Muscle of leg (tissue), 11 donors: Measurements from ENCODE around the gene MRPS18B. TPM values are rescaled to one million over a fixed set of nuclear protein-coding genes. Genes with fewer than 3 reads are reported as not detected.

Experiments used
- DNase-seq: peaks from one replicate; pipeline ENCODE4 v3.0.0; 2013
- H3K27ac ChIP-seq: one replicate; pipeline ENCODE4 v1.5.1; 2013; ENCODE audit warnings: mild to moderate bottlenecking, low read length, control low read depth
- H3K27me3 ChIP-seq: one replicate; pipeline ENCODE4 v1.6.1; 2013; ENCODE audit warnings: low read length; ENCODE audit not compliant: control insufficient read depth, insufficient read depth
- H3K36me3 ChIP-seq: one replicate; pipeline ENCODE4 v1.6.1; 2013; ENCODE audit warnings: low read length; ENCODE audit not compliant: control insufficient read depth, insufficient read depth
- H3K4me1 ChIP-seq: one replicate; pipeline ENCODE4 v1.6.1; 2013; ENCODE audit warnings: low read length; ENCODE audit not compliant: control insufficient read depth, insufficient read depth
- H3K4me3 ChIP-seq: one replicate; pipeline ENCODE4 v1.5.1; 2013; ENCODE audit warnings: low read length, control low read depth
- H3K9me3 ChIP-seq: replicated peaks from 2 replicates; pipeline ENCODE4 v1.6.1; 2013; ENCODE audit warnings: low read depth, low read length; ENCODE audit not compliant: control insufficient read depth
- WGBS: methylation state at CpG from one replicate; pipeline ENCODE4 v1.1.5; 2013; ENCODE audit warnings: missing lambda C conversion rate; ENCODE audit not compliant: insufficient coverage; 5-methylcytosine and 5-hydroxymethylcytosine counted together
- polyA plus RNA-seq, 8 donors: library from polyadenylated mRNA; unstranded; fragments of 120-200 nt; gene quantifications; one replicate each; pipeline versions ENCODE4 v1.2.1 to v1.2.3, GENCODE V29; 2013; ENCODE audit warnings: inconsistent platforms in 1 of 8, low replicate concordance in 1 of 8; ENCODE audit not compliant: insufficient read length in 8 of 8, insufficient read depth in 1 of 8
- total RNA-seq: library from RNA; stranded (reverse); fragments of 120-200 nt; gene quantifications from one replicate; pipeline ENCODE4 v1.2.4, GENCODE V29; 2013

The MRPS18B gene
- total and polyA plus RNA-seq, 9 donors: 49.6 to 64.4 (median 57.7) TPM

- peak within 1 kb of the TSS; percentile 95 for H3K27ac ChIP-seq
- no peaks in the 10 kb centered on the region for H3K27me3 ChIP-seq
- peaks cover 16% of the 10 kb centered on the region for H3K4me1 ChIP-seq
- peaks cover 75% of the 10 kb centered on the region for H3K36me3 ChIP-seq
- H3K9me3 ChIP-seq: no peaks in the 10 kb centered on the region
- WGBS: 2% methylated on average over 25 of the region's 36 CpGs
- H3K4me3 ChIP-seq: peak within 1 kb of the TSS; percentile 76
- peak; percentile 93 for DNase-seq
Measured at GRCh38 chr6:30626484-30627366, 9.1 kb downstream of the MRPS18B start, which contains the start of gene ATAT1. TSS of gene ATAT1 (plus strand) at chr6:30626874.

GRCh38 chr6:30635834-30636233 is 18.2 kb downstream of the MRPS18B start:
- no peak for DNase-seq
- no peaks in the 10 kb centered on the region for H3K27me3 ChIP-seq
- no peak overlapping the region for H3K27ac ChIP-seq
- 97% methylated on average over 3 of the region's 3 CpGs for WGBS
- H3K4me1 ChIP-seq: no peaks in the 10 kb centered on the region
- no peaks in the 10 kb centered on the region for H3K9me3 ChIP-seq
- no peak overlapping the region for H3K4me3 ChIP-seq
- H3K36me3 ChIP-seq: peaks cover 56% of the 10 kb centered on the region

- H3K4me3 ChIP-seq: no peak overlapping the region
- H3K27me3 ChIP-seq: no peaks in the 10 kb centered on the region
- H3K27ac ChIP-seq: no peak overlapping the region
- 92% methylated on average over 2 of the region's 10 CpGs for WGBS
- H3K36me3 ChIP-seq: peaks cover 72% of the 10 kb centered on the region
- no peaks in the 10 kb centered on the region for H3K4me1 ChIP-seq
- no peak for DNase-seq
- no peaks in the 10 kb centered on the region for H3K9me3 ChIP-seq
Measured at GRCh38 chr6:30640481-30640880, 22.8 kb downstream of the MRPS18B start.

- no peaks in the 10 kb centered on the region for H3K27me3 ChIP-seq
- H3K36me3 ChIP-seq: peaks cover 73% of the 10 kb centered on the region
- WGBS: no CpG with 5 or more reads among the region's 1 CpG
- H3K4me3 ChIP-seq: no peak overlapping the region
- no peaks in the 10 kb centered on the region for H3K9me3 ChIP-seq
- no peak for DNase-seq
- H3K4me1 ChIP-seq: peaks cover under 1% of the 10 kb centered on the region
- H3K27ac ChIP-seq: no peak overlapping the region
Measured at GRCh38 chr6:30641048-30641447, 23.4 kb downstream of the MRPS18B start.

GRCh38 chr6:30643656-30644055 is 26.0 kb downstream of the MRPS18B start:
- Histone ChIP-seq H3K36me3 (peaks cover 64% of the 10 kb centered on the region), H3K27ac (no peak overlapping the region), H3K9me3 (no peaks in the 10 kb centered on the region), H3K4me1 (peaks cover 11% of the 10 kb centered on the region), H3K27me3 (no peaks in the 10 kb centered on the region), H3K4me3 (no peak overlapping the region)
- no CpG with 5 or more reads among the region's 2 CpGs for WGBS
- no peak for DNase-seq

GRCh38 chr6:30644769-30645168 is 27.1 kb downstream of the MRPS18B start:
- peaks cover 62% of the 10 kb centered on the region for H3K36me3 ChIP-seq
- WGBS: 82% methylated on average over 5 of the region's 5 CpGs
- H3K9me3 ChIP-seq: no peaks in the 10 kb centered on the region

GRCh38 chr6:30645989-30646388 is 28.3 kb downstream of the MRPS18B start:
- Histone ChIP-seq H3K4me1 (peaks cover 11% of the 10 kb centered on the region), H3K4me3 (no peak overlapping the region), H3K27me3 (no peaks in the 10 kb centered on the region), H3K36me3 (peaks cover 57% of the 10 kb centered on the region), H3K9me3 (no peaks in the 10 kb centered on the region), H3K27ac (no peak overlapping the region)
- DNase-seq: no peak
- WGBS: no CpG with 5 or more reads among the region's 1 CpG

More at GRCh38 chr6:30644769-30645168, 27.1 kb downstream of the MRPS18B start:
- Histone ChIP-seq H3K4me3 (no peak overlapping the region), H3K4me1 (peaks cover 11% of the 10 kb centered on the region), H3K27ac (no peak overlapping the region), H3K27me3 (no peaks in the 10 kb centered on the region)
- DNase-seq: no peak

GRCh38 chr6:30646450-30647241 is 29.0 kb downstream of the MRPS18B start, which contains the start of gene C6orf136:
TSS of gene C6orf136 (plus strand) at chr6:30647133. CDS start at chr6:30647232, 99 bp downstream.
- Histone ChIP-seq H3K9me3 (no peaks in the 10 kb centered on the region), H3K27me3 (no peaks in the 10 kb centered on the region), H3K4me1 (peaks cover 11% of the 10 kb centered on the region), H3K27ac (peak within 1 kb of the TSS; percentile 91), H3K4me3 (peak within 1 kb of the TSS; percentile 97), H3K36me3 (peaks cover 55% of the 10 kb centered on the region)
- 17% methylated on average over 17 of the region's 37 CpGs for WGBS
- peak; percentile 96 for DNase-seq

GRCh38 chr6:30647242-30648116 is 29.8 kb downstream of the MRPS18B start:
- 0% methylated on average over 57 of the region's 78 CpGs for WGBS
- peaks cover 56% of the 10 kb centered on the region for H3K36me3 ChIP-seq

More at GRCh38 chr6:30647242-30648116, 29.8 kb downstream of the MRPS18B start:
- no peaks in the 10 kb centered on the region for H3K27me3 ChIP-seq
- H3K27ac ChIP-seq: peak overlapping the region; percentile 91
- H3K4me1 ChIP-seq: peaks cover 11% of the 10 kb centered on the region
- no peaks in the 10 kb centered on the region for H3K9me3 ChIP-seq
- H3K4me3 ChIP-seq: peak overlapping the region; percentile 97
- DNase-seq: peak; percentile 61
